GM23338 (cell line): ENCODE data around the gene VSTM2L. TPM values are rescaled to one million over a fixed set of nuclear protein-coding genes. Genes with fewer than 3 reads are reported as not detected.

Experiments used
- ATAC-seq: fragments of 200-7000 bp; cut with Tn5 transposase; 3 replicates; pipeline ENCODE4 v1.9.1; 2020
- DNase-seq: peaks from one replicate; pipeline ENCODE4 v3.0.0-alpha.2; 2015; ENCODE audit warnings: low spot score
- H2AFZ ChIP-seq: fragments of 200-600 bp; sonication (generic); 2 replicates; pipeline ENCODE4 v1.8.0; 2016; ENCODE audit warnings: antibody characterized with exemption, mild to moderate bottlenecking, moderate library complexity
- H3F3A ChIP-seq: fragments of 200-600 bp; sonication (generic); replicated peaks from 2 replicates; pipeline ENCODE4 v1.8.0; 2017; ENCODE audit warnings: antibody characterized with exemption, mixed run types, low read depth
- H3K27ac ChIP-seq: fragments of 200-600 bp; sonication (generic); 2 replicates; pipeline ENCODE4 v1.6.1; 2016; ENCODE audit warnings: low read depth
- H3K27me3 ChIP-seq: fragments of 200-600 bp; sonication (generic); 2 replicates; pipeline ENCODE4 v1.8.0; 2016; ENCODE audit warnings: mild to moderate bottlenecking, mixed run types, moderate library complexity; ENCODE audit not compliant: insufficient read depth
- H3K36me3 ChIP-seq: fragments of 200-600 bp; sonication (generic); 2 replicates; pipeline ENCODE4 v1.8.0; 2016; ENCODE audit warnings: mild to moderate bottlenecking; ENCODE audit not compliant: insufficient read depth
- H3K4me1 ChIP-seq: fragments of 200-600 bp; sonication (generic); 2 replicates; pipeline ENCODE4 v1.8.0; 2016; ENCODE audit warnings: mild to moderate bottlenecking, moderate library complexity; ENCODE audit not compliant: insufficient read depth
- H3K4me2 ChIP-seq: fragments of 200-600 bp; sonication (generic); 2 replicates; pipeline ENCODE4 v1.7.1; 2017; ENCODE audit warnings: mixed run types
- H3K4me3 ChIP-seq: fragments of 200-600 bp; sonication (generic); 2 replicates; pipeline ENCODE4 v1.6.1; 2016; ENCODE audit warnings: mixed run types
- H3K79me2 ChIP-seq: fragments of 200-600 bp; sonication (generic); replicated peaks from 2 replicates; pipeline ENCODE4 v1.8.0; 2017; ENCODE audit warnings: mild to moderate bottlenecking; ENCODE audit not compliant: insufficient read depth
- H3K9me2 ChIP-seq: fragments of 200-600 bp; sonication (generic); 2 replicates; pipeline ENCODE4 v1.8.0; 2017; ENCODE audit not compliant: insufficient read depth
- H4K20me1 ChIP-seq: fragments of 200-600 bp; sonication (generic); replicated peaks from 2 replicates; pipeline ENCODE4 v1.8.0; 2017; ENCODE audit warnings: mild to moderate bottlenecking; ENCODE audit not compliant: insufficient read depth
- H3K27ac Mint-ChIP-seq: 2 replicates; pipeline ENCODE4 v1.8.0; 2020; ENCODE audit warnings: inconsistent platforms, mild to moderate bottlenecking, moderate library complexity, mixed read lengths
- H3K27me3 Mint-ChIP-seq: 3 replicates; pipeline ENCODE4 v1.8.0; 2022; ENCODE audit warnings: low read depth, mild to moderate bottlenecking, moderate library complexity, mixed read lengths, inconsistent platforms; ENCODE audit not compliant: insufficient read depth, poor library complexity
- H3K36me3 Mint-ChIP-seq: 3 replicates; pipeline ENCODE4 v1.8.0; 2021; ENCODE audit warnings: low read depth, mild to moderate bottlenecking, inconsistent platforms, moderate library complexity, mixed read lengths
- H3K4me1 Mint-ChIP-seq: 3 replicates; pipeline ENCODE4 v1.8.0; 2020; ENCODE audit warnings: mild to moderate bottlenecking, inconsistent platforms, mixed read lengths
- H3K4me3 Mint-ChIP-seq: 3 replicates; pipeline ENCODE4 v1.8.0; 2021; ENCODE audit warnings: moderate library complexity, mild to moderate bottlenecking, inconsistent platforms, mixed read lengths
- H3K9me3 Mint-ChIP-seq: 3 replicates; pipeline ENCODE4 v1.8.0; 2020; ENCODE audit warnings: moderate library complexity, mild to moderate bottlenecking, inconsistent platforms, mixed read lengths
- CTCF ChIP-seq, 2 experiments: fragments of 200-600 bp in 1 of 2; sonication (generic) in 1 of 2; conservative IDR thresholded peaks; 2 replicates each; pipeline versions ENCODE4 v1.5.1 to v1.6.1; 2016 to 2017; ENCODE audit warnings: antibody characterized with exemption in 2 of 2, low read depth in 2 of 2, mild to moderate bottlenecking in 2 of 2, moderate library complexity in 1 of 2
- ETS1 ChIP-seq: IDR thresholded peaks from 2 replicates; pipeline ENCODE4 v1.6.1; 2016; ENCODE audit warnings: antibody characterized with exemption
- EZH2 ChIP-seq: fragments of 200-600 bp; sonication (generic); IDR thresholded peaks from one replicate; pipeline ENCODE4 v1.8.0; 2017; ENCODE audit warnings: antibody characterized with exemption, mild to moderate bottlenecking, low read depth; ENCODE audit not compliant: unreplicated experiment
- POLR2AphosphoS5 ChIP-seq: IDR thresholded peaks from 2 replicates; pipeline ENCODE4 v1.6.1; 2016; ENCODE audit warnings: antibody characterized with exemption, low read depth
- REST ChIP-seq: IDR thresholded peaks from one replicate; pipeline ENCODE4 v1.6.1; 2018; ENCODE audit warnings: antibody characterized with exemption; ENCODE audit not compliant: unreplicated experiment
- polyA plus RNA-seq: library from polyadenylated mRNA; unstranded; fragments of >200 nt; fragmentation: Nextera tagmentation; extraction: Ambion mirVana; gene quantifications from 2 replicates; pipeline ENCODE4 v1.2.1, GENCODE V29; 2016
- total RNA-seq: library from RNA; depleted of rRNA; stranded (reverse); fragments of >200 nt; shearing (Covaris generic); gene quantifications from 2 replicates; pipeline ENCODE4 v1.2.3, GENCODE V29; 2014

VSTM2L gene
- total and polyA plus RNA-seq, 2 experiments from 2014 or later, result 0.60 to 1.9 TPM

GRCh38 chr20:37991908-37992307 lies 89.0 kb downstream of the VSTM2L start:
- H3K27ac Mint-ChIP-seq, result no peak overlapping the region
- H3K27me3 ChIP-seq, result no peaks in the 10 kb centered on the region
- H4K20me1 ChIP-seq, result peaks cover 8% of the 10 kb centered on the region

More at GRCh38 chr20:37991908-37992307, 89.0 kb downstream of the VSTM2L start:
- no peaks in the 10 kb centered on the region for H3K9me2 ChIP-seq
- ATAC-seq (no peak), DNase-seq (no peak)
- H3K36me3 Mint-ChIP-seq, result peaks cover 46% of the 10 kb centered on the region
- H3K79me2 ChIP-seq, result no peaks in the 10 kb centered on the region
- no peak overlapping the region for H2AFZ ChIP-seq
- H3K4me1 Mint-ChIP-seq, result peaks cover 13% of the 10 kb centered on the region; the same call in 2 of the 3 replicates
- H3K4me1 ChIP-seq, result peaks cover 5% of the 10 kb centered on the region; the same call in 1 of the 2 replicates
- H3K27me3 Mint-ChIP-seq, result peaks cover 3% of the 10 kb centered on the region
- H3K27ac ChIP-seq, result no peak overlapping the region
- H3K4me3 Mint-ChIP-seq, result no peak overlapping the region
- TF ChIP-seq EZH2 (no peak), ETS1 (no peak), POLR2AphosphoS5 (no peak), REST (no peak), CTCF (conservative IDR thresholded peaks at IDR 0.05; ENCODE audit: low read depth in 2 of 2) (no peak)
- H3K4me2 ChIP-seq, result no peak overlapping the region
- peaks cover 13% of the 10 kb centered on the region for H3K36me3 ChIP-seq
- H3F3A ChIP-seq, result no peaks in the 10 kb centered on the region
- H3K9me3 Mint-ChIP-seq, result no peaks in the 10 kb centered on the region
- H3K4me3 ChIP-seq, result no peak overlapping the region
